Stimulated activated naive CD8-positive, alpha-beta T cell treated with anti-CD3 and anti-CD28 coated beads, Interleukin-15, amount 100 ng/mL, for 72 hours (primary cell): ENCODE measurements around the gene LRRC14B.
"Not testable (repeated sequence)": the region's sequence is repeated elsewhere in the genome, so short reads cannot be mapped to it uniquely, and the experiment has no call there.

Experiments
- ATAC-seq: fragments of 150-1000 bp; cut with Tn5 transposase; 2 replicates; pipeline ENCODE4 v1.10.0; 2021; ENCODE audit warnings: mild to moderate bottlenecking, moderate library complexity
- DNase-seq, 2 donors: peaks; one replicate each; pipeline ENCODE4 v3.0.0; 2021 to 2022
- H3K27ac Mint-ChIP-seq, 2 donors: one replicate each; pipeline ENCODE4 v1.8.0; 2022; ENCODE audit warnings: mild to moderate bottlenecking in 2 of 2, mixed read lengths in 2 of 2, moderate library complexity in 2 of 2
- H3K27me3 Mint-ChIP-seq: one replicate; pipeline ENCODE4 v1.8.0; 2022; ENCODE audit warnings: mixed read lengths
- H3K4me1 Mint-ChIP-seq: one replicate; pipeline ENCODE4 v1.8.0; 2022; ENCODE audit warnings: mild to moderate bottlenecking, mixed read lengths
- H3K4me3 Mint-ChIP-seq, 2 donors: one replicate each; pipeline ENCODE4 v1.8.0; 2022; ENCODE audit warnings: mild to moderate bottlenecking in 2 of 2, mixed read lengths in 2 of 2, moderate library complexity in 1 of 2
- H3K9me3 Mint-ChIP-seq, 2 donors: one replicate each; pipeline ENCODE4 v1.8.0; 2022; ENCODE audit warnings: mixed read lengths in 2 of 2

Gene LRRC14B

DNA sequence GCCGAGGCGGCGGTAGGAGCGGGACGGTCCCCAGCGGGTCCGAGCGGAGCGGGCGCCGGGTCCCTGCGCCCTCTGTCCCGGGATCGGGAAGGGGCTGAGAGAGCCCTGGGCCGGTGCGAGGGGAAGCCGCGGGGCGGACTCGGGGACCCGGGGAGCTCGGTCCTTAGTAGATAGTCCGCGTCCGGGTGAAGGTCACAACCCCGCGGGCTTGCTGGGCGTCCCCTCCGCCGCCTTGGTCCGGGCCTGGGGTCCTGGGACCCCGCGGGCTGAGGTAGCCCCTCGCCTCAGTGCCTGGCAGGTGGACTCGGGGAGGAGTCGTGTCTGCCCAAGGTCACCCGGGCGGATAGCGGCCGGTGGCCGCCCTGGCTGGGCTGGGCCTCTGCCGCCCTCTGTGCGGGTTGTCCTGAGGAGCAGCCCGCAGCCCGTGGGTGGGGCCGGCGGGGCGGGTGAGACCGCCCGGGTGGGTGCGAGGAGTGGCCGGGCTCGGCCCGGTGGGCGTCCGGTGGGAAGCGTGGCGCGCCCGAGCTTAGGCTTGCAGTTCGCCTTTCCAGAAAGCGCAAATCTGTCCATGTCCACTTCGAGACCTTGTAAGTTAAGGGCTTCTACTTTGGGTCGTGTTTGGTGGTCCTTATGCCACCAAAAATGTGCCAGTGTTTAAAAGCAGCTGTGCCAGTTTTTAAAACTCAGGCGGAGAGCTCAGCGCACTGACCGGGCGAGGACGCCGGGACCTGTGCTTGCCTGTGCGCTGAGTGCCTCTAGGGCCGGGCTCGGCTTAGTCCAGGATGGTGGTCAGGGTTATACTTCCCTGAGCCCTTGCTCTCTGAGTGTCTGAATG lies 27.4 kb downstream of the LRRC14B start:
- ATAC-seq (peak; percentile 41), DNase-seq (peak; percentile 18 to 19)
- Mint-ChIP-seq H3K4me3 (peak overlapping the region; percentile 97), H3K4me1 (peaks cover 71% of the 10 kb centered on the region), H3K27ac (peak overlapping the region; percentile 81 to 95), H3K9me3 (no peaks in the 10 kb centered on the region), H3K27me3 (no peaks in the 10 kb centered on the region)

DNA sequence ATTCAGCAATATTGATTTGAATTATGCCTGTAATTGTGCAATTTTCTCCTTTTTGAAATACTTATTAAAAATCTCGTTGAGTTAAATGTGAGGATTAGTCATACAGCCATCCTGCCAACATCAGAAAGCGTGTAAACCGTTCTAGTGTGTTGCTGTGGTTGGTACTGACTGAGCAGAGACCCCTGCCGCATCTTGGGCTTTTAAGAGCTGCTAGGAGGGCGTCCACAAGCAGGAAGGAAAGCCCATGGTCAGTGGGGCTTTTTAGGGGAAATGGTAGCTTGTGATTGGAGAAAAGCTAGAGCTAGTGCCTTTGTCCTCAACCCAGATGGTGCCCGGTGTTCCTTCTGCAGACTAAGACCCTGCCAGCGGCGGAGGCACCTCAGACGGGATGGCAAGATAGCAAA lies 28.2 kb downstream of the LRRC14B start:
- peak overlapping the region; percentile 81 to 95 for H3K27ac Mint-ChIP-seq
- peak; percentile 20 to 24 for DNase-seq
- H3K27me3 Mint-ChIP-seq: no peaks in the 10 kb centered on the region
- peak overlapping the region; percentile 97 for H3K4me3 Mint-ChIP-seq
- peak; percentile 36 for ATAC-seq
- no peaks in the 10 kb centered on the region for H3K9me3 Mint-ChIP-seq
- H3K4me1 Mint-ChIP-seq: peaks cover 66% of the 10 kb centered on the region

DNA sequence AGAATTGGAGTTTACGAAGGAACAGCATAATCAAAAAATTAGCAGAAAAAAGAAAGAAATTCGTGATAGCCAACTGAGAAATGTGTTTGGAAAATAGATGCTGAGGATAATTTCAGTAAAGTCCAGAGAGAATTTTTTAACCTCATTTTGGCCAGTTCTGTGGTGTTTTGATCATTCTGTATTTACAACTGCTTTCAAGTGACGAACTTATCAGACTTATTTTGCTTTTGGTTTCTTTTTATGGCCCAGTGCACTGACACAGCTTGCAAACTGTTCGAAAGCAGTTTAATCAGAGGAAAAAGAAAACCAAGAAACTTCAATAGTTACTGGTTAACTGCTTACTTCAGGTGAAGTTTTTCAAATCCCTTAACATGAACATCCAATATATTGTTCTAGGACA lies 28.7 kb downstream of the LRRC14B start:
- peak overlapping the region; percentile 97 for H3K4me3 Mint-ChIP-seq
- no peak for DNase-seq

DNA sequence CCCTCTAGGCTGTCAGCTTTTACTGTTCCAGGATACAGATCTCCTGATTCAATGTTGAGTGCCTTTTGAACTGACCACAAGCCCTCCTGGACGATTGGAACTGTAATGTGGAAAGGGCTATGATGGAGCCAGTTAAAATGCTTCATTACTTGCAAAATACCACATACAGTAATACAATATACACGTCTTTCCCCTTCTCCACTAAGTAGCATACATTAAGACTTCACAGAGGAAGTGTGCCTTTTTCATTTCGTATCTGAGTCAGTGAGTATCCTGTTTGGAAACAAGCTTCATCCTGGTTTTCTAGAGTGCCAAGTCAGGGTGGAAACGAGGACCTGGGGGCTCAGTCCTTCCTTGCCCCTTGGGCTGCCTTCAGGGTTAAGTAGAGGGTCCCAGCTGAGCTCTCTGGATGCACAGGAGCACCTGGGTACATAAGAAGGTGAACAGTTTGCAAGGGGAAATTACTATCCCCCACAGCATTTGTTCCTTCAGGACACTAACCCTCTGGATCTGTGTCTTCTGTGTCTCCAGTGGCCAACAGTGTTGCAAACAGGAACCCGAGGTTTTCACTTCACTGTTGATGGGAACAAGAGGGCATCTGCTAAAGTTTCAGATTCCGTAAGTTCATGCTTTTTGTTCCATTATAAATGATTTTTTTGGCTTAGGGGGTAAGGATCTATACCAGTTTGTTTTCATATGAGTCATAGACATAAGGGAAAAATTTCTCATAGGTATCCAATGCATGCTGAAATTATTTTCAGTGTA lies 31.8 kb downstream of the LRRC14B start:
- not testable (repeated sequence) for ATAC-seq, DNase-seq, H3K9me3 Mint-ChIP-seq, H3K27me3 Mint-ChIP-seq
- Mint-ChIP-seq H3K27ac (peak overlapping the region in 1 of 2 donors; percentile 60), H3K4me3 (peak overlapping the region; percentile 31 to 60), H3K4me1 (peaks cover 46% of the 10 kb centered on the region)

More for the DNA sequence above, 28.7 kb downstream of the LRRC14B start:
- H3K27ac Mint-ChIP-seq: peak overlapping the region; percentile 81 to 95
- ATAC-seq: no peak
- no peaks in the 10 kb centered on the region for H3K9me3 Mint-ChIP-seq
- no peaks in the 10 kb centered on the region for H3K27me3 Mint-ChIP-seq
- H3K4me1 Mint-ChIP-seq: peaks cover 66% of the 10 kb centered on the region

DNA sequence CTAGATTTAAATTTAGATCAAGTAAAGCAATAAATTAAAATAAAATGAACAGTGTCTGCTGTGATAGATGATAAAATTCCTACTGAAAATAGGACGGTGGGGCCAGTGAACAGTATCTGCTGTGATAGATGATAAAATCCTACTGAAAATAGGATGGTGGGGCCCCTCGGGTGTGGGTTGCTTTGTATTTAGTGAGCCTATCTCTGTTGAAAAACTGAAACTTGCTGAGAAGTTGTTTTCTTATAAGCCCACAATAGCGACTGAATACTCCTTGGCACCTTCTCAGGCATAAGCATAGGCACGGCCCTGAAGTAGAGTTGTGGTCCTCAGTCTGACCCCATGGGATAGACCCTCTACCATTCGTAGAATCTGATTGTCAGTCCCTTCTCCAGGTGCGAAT lies 32.5 kb downstream of the LRRC14B start:
- peaks cover 46% of the 10 kb centered on the region for H3K4me1 Mint-ChIP-seq
- ATAC-seq (no peak), DNase-seq (no peak)
- no peak overlapping the region for H3K27ac Mint-ChIP-seq
- H3K27me3 Mint-ChIP-seq: no peaks in the 10 kb centered on the region
- no peaks in the 10 kb centered on the region for H3K9me3 Mint-ChIP-seq
- H3K4me3 Mint-ChIP-seq: no peak overlapping the region

DNA sequence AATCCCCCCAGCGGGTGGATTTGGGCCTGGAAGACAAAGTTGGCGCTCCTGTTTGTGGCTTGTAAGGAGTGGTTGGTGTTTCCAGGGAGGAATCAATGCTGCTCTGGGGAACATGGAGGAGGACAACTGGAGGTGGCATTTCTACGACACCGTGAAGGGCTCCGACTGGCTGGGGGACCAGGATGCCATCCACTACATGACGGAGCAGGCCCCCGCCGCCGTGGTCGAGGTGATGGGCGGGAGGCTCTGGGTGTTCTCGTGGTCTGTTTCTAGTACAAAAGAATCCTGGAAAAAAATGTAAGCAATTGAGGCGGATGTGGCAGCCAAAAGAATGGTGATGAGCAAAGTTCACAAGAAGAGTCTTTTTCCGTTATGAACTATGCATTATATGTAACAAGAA lies 34.0 kb downstream of the LRRC14B start:
- DNase-seq (no peak), ATAC-seq (no peak)
- Mint-ChIP-seq H3K9me3 (no peaks in the 10 kb centered on the region), H3K27me3 (no peaks in the 10 kb centered on the region), H3K27ac (no peak overlapping the region), H3K4me3 (no peak overlapping the region), H3K4me1 (peaks cover 44% of the 10 kb centered on the region)

DNA sequence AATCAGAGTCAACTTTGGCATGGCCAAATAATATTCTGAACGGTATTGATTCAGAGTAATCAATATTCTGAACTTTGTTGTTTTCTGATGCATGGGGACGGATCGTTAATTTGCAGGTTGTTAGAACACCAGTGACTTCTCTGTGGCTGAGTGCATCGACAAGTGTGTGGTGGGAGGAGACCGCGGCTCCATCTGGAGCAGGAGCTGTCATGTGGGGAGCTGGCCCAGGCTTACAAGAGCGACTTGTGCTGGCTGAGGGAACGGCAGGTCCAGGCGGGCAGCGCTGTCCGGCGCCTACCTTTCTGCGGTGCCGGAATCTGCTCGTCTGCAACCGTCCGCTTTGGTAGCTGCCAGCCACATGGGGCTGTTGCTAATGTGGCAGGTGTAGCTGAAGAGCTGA lies 36.1 kb downstream of the LRRC14B start:
- H3K27ac Mint-ChIP-seq: peak overlapping the region in 1 of 2 donors; percentile 7
- not testable (repeated sequence) for H3K27me3 Mint-ChIP-seq, ATAC-seq, H3K9me3 Mint-ChIP-seq, DNase-seq, H3K4me3 Mint-ChIP-seq
- peaks cover 24% of the 10 kb centered on the region for H3K4me1 Mint-ChIP-seq

DNA sequence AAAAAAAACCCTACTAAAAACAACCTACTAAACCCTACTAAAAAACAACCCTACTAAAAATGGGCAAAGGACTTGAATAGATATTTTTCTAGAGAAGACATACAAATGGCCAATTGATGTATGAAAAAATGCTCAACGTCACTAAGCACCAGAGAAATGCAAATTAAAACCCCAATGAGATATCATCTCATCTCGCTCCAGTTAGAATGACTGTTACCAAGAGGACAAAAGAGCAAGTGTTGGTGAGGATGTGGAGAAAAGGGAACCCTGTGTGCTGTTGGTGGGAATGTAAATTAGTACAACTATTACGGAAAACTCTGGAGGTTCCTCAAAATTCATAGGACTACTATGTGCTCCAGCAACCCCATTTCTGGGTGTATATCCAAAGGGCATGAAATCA lies 37.6 kb downstream of the LRRC14B start:
- Mint-ChIP-seq H3K9me3 (no peaks in the 10 kb centered on the region), H3K4me1 (peaks cover 11% of the 10 kb centered on the region), H3K4me3 (no peak overlapping the region), H3K27ac (no peak overlapping the region), H3K27me3 (no peaks in the 10 kb centered on the region)
- ATAC-seq (no peak), DNase-seq (no peak)

DNA sequence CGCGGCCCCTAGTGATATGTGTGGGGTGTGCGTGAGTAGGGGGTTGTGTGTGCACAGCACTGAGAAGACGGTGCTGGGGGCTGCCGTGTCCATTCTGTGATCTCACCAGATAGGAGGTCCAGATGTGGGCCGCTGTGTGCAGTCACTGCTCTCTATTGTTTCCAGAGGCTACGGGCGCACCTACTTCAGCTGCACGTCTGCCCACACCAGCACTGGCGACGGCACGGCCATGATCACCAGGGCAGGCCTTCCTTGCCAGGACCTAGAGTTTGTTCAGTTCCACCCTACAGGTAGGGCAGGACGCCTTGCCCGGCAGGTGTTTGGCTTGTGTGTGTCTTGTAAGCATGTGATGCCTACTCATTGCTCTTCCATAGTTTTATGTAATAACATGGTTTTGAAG lies 39.4 kb downstream of the LRRC14B start:
- no peak for ATAC-seq

DNA sequence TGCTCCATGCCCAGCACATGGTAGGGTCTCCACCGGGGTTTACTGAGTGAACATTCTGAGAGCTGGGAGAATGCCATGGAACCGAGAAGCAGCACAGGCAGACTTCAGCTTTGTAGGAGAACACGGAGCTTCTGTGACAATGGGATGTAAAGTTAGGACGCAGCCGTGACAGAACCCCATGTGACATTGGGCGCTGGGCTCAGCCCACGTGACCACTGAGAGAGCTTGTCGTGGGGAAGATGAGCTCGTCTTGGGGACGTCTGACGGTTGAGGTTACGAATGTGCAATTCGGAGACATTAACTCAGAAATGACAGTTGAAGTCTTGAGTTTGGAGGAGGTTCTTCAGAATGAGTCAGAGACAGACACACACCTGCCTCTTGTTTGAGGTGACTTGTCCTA lies 40.4 kb downstream of the LRRC14B start:
- Mint-ChIP-seq H3K4me1 (no peaks in the 10 kb centered on the region), H3K27ac (peak overlapping the region in 1 of 2 donors; percentile 60), H3K27me3 (no peaks in the 10 kb centered on the region), H3K4me3 (no peak overlapping the region), H3K9me3 (no peaks in the 10 kb centered on the region)
- DNase-seq (no peak), ATAC-seq (no peak)

More for the DNA sequence above, 39.4 kb downstream of the LRRC14B start:
- no peaks in the 10 kb centered on the region for H3K27me3 Mint-ChIP-seq
- H3K4me3 Mint-ChIP-seq: no peak overlapping the region
- no peaks in the 10 kb centered on the region for H3K4me1 Mint-ChIP-seq
- no peaks in the 10 kb centered on the region for H3K9me3 Mint-ChIP-seq
- H3K27ac Mint-ChIP-seq: no peak overlapping the region
- DNase-seq: no peak

DNA sequence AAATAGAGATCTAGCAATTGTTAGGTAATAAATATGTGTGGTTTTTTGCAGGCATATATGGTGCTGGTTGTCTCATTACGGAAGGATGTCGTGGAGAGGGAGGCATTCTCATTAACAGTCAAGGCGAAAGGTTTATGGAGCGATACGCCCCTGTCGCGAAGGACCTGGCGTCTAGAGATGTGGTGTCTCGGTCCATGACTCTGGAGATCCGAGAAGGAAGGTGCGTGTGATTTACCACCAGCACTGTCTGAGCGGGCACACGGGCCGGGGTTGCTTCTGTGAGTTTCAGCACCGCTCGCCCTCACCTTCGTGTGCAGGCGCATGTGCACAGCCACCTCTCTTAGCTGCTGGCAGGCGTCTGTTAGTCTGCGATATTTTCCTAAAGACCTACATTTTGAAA lies 42.1 kb downstream of the LRRC14B start:
- ATAC-seq, H3K27me3 Mint-ChIP-seq, H3K9me3 Mint-ChIP-seq, H3K4me1 Mint-ChIP-seq, H3K27ac Mint-ChIP-seq, DNase-seq, H3K4me3 Mint-ChIP-seq: not testable (repeated sequence)

DNA sequence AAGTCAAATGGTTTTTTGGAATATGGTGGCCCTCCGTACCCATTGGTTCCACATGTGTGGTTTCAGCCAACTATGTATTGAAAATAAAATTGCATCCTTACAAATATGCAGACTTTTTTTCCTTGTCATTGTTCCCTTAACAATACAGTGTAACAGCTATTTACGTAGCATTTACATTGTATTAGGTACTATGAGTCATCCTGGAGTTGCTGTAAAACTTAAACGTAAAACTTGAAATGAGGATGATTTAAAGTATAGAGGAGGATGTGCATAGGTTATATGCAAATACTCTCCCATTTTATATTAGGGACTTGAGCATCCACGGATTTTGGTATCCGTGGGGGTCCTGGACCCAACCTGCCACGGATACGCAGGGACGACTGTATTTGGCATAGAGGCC lies 43.2 kb downstream of the LRRC14B start:
- DNase-seq (no peak), ATAC-seq (no peak)
- H3K4me3 Mint-ChIP-seq: no peak overlapping the region
- no peak overlapping the region for H3K27ac Mint-ChIP-seq
- H3K9me3 Mint-ChIP-seq: no peaks in the 10 kb centered on the region
- H3K4me1 Mint-ChIP-seq: no peaks in the 10 kb centered on the region
- H3K27me3 Mint-ChIP-seq: no peaks in the 10 kb centered on the region

DNA sequence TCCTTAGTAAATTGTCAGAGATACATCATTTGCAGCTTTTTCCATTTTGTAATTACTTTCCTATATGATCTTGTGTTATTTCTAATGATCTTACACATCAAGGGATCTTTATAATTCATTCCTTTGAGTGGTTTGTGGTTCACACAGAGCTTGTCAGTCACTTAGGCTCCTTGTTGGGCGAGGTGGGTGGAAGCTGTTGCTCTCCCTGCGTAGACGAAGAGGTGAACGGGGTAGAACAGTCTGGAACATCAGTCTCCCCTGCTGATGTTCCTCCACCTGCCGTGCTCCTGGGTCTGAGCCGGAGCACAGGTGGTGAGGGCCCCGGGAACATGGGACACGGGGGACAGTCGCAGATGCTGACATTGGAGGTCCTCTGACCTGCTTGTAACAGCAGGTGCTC lies 44.2 kb downstream of the LRRC14B start:
- not testable (repeated sequence) for H3K9me3 Mint-ChIP-seq, H3K4me3 Mint-ChIP-seq, H3K27ac Mint-ChIP-seq, H3K27me3 Mint-ChIP-seq, ATAC-seq, H3K4me1 Mint-ChIP-seq, DNase-seq

DNA sequence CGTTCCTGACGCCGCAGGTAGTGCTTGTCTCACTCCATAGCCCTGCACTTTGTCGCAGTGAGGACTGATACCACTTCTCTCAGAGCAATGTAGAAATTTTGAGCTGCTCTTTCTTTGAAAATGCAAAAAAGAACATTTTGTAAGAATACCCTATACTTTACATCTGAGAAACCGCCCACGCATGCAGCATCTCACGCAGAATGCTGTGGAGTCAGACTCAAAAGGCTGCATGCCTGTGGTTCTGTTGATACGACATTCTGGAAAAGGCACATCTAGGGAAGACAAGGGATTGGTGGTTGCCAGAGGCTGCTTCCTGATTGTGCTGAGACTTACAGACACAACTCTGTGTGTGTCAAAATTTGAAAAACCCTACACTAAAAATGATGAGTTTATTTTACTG lies 46.6 kb downstream of the LRRC14B start:
- H3K9me3 Mint-ChIP-seq, H3K4me3 Mint-ChIP-seq, H3K4me1 Mint-ChIP-seq, ATAC-seq, DNase-seq, H3K27me3 Mint-ChIP-seq, H3K27ac Mint-ChIP-seq: not testable (repeated sequence)

DNA sequence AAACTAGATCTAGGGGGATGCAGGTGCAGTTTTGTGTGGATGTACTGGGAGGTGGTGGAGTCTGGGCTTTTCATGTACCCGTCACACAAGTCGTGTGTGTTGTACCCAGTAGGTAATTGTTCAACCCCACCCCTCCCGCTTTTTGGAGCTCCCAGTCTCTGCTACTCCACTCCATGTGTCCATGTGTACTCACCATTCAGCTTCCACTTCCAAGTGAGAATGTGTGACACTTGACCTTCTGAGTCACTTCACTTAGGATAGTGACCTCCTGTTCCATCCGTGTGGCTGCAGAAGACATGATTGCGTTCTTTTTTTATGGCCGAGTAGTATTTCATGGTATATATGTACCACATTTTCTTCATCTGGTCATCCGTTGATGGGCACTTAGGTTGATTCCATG lies 49.3 kb downstream of the LRRC14B start:
- H3K4me3 Mint-ChIP-seq, ATAC-seq, H3K27ac Mint-ChIP-seq, H3K9me3 Mint-ChIP-seq, DNase-seq, H3K27me3 Mint-ChIP-seq: not testable (repeated sequence)
- peaks cover 25% of the 10 kb centered on the region for H3K4me1 Mint-ChIP-seq

DNA sequence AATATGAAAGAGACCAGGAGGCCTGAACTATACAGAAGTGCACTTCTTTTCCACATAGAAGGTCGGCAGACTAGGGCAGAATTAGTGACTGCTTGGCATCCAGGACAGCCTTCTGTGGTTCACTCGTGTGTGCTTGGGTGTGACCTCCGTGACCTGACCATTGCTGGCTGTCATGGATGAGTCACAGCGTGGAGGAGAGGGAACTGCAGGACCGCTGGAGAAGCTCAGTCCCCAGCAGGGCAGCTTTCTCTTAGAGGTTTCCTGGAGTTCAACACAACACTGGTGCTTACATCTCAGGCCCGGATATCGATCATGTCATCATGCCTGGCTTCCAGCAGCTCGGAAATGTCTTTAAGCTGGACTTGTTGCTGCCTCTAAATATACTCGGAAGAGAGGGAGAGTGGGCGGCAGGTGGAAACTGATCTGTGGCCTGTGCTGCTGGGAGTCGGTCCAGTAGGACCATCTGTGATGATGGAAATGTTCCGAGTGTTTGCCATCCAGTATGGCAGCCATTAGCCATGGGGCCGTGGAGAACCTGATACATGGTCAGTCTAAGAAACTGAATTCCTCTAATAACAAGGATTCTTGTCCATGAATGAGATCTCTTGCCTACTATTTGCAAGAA lies 49.9 kb downstream of the LRRC14B start:
- H3K9me3 Mint-ChIP-seq, H3K4me3 Mint-ChIP-seq, H3K27me3 Mint-ChIP-seq, ATAC-seq, DNase-seq, H3K27ac Mint-ChIP-seq: not testable (repeated sequence)
- H3K4me1 Mint-ChIP-seq: peaks cover 25% of the 10 kb centered on the region
